Middle frontal gyrus (tissue), 1 donor: ENCODE results near the gene NFATC2.
"Not testable (repeated sequence)": the region's sequence is repeated elsewhere in the genome, so short reads cannot be mapped to it uniquely, and the experiment has no call there.

Experiments
- DNase-seq: peaks from one replicate; pipeline ENCODE4 v3.0.0-alpha.2; 2015; ENCODE audit warnings: low spot score; ENCODE audit errors: extremely low spot score

NFATC2 gene

DNA sequence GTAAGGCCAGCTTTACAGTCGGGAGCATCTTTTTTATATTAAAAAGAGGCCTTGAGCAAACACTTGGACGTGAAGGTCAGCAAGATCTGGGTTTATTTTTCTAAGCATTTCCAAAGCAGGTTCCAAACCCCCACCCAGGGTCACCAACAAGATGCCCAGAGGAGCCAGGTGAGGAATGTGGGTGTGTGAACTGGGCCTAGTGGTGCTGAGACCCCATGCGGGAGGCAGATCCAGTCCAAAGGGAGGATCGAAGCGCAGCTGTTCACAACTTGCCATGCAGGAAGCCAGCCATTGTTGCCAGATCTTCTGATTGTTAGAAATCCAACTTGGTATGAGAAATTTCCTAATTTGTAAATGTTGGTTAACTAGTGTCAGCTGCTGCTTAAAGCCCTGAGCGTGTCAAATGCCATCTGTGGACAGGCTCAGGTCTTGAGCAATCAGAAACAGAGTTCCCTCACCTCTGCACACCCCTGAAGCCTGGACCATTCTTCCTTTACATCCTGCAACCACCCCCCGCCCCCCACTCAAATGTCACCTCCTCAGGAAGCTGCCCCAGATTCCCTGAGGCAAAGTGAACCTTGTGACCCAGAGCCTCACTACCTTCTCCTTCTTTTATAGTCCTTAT is 46.5 kb downstream of the NFATC2 start:
- no peak for DNase-seq

DNA sequence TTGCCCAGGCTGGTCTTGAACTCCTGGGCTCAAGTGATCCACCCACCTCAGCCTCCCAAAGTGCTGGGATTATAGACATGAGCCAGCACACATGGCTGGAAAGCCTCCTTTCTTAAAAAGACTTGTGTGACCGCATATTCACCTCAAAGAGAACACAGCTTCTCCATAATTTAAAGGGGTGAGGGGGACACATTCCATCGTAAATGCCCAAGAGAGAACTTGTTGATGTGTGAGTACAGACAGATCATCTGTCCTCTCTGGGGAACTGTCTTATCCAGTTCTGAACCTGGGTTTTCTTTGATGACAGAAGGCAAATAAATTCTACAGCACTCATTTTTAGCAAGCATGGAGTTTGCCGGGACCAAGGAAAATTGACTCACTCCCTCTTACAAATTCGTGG is 47.2 kb downstream of the NFATC2 start:
- DNase-seq: no peak

DNA sequence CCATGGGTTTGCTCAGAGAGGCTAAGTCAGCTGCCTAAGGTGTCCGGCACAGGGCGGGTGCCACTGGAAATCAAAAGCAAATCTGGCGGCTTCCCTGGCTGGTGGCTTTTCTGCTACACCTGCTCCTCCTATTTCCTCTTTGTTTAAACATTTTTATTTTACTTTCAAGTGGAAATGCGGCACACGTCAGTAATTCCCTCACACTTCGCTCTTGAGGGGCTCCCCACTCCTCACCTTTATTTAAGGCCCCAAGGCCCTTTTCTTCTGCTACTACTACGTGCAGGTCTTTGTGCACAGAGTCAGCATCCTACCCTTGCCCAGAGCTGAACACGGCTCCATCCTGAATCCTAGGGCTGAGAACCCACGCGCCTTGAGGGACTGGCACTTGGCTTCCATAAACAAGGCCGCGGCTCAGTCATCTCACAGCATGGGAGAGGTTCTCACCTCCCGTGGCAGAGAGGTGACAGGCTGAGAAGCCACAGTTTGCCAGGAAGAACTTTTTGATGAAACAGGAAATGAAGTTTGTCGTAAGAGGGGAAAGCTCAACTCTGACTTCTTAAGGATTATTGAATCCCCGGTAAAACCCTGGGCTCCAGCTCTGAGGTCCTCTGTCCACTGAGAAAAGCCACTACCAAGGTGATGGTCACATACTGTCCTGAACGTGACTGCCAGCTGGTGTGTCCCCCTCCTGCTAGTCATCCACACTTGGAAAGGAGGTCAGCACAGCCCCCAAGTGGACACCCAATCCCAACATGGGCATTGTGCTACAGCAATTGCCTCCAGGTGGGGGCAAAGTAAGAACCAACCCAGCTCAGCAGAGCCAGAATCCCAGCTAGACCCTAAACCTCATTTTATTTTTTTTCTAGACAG is 48.0 kb downstream of the NFATC2 start:
- DNase-seq: no peak

DNA sequence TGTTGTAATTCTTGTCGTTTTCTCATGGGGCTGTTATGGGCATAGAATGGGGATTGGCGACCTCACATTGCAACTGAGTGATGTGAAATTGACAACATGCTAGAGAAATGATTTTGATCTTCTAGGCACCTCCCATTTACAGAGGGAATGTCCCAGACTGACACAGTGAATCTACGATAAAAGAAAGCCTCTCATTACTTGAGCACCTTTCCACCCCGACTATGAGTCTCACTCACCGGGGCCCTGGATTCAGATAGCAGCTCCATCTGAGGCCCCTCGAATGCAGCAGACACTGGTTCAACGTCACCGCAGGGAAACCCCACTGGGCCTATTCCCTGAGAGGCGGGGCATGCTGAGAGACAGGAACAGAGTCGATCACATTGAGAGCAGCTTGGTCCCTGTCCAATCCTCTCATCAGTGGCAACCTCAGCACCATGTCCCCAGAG is 49.1 kb downstream of the NFATC2 start:
- DNase-seq: no peak

DNA sequence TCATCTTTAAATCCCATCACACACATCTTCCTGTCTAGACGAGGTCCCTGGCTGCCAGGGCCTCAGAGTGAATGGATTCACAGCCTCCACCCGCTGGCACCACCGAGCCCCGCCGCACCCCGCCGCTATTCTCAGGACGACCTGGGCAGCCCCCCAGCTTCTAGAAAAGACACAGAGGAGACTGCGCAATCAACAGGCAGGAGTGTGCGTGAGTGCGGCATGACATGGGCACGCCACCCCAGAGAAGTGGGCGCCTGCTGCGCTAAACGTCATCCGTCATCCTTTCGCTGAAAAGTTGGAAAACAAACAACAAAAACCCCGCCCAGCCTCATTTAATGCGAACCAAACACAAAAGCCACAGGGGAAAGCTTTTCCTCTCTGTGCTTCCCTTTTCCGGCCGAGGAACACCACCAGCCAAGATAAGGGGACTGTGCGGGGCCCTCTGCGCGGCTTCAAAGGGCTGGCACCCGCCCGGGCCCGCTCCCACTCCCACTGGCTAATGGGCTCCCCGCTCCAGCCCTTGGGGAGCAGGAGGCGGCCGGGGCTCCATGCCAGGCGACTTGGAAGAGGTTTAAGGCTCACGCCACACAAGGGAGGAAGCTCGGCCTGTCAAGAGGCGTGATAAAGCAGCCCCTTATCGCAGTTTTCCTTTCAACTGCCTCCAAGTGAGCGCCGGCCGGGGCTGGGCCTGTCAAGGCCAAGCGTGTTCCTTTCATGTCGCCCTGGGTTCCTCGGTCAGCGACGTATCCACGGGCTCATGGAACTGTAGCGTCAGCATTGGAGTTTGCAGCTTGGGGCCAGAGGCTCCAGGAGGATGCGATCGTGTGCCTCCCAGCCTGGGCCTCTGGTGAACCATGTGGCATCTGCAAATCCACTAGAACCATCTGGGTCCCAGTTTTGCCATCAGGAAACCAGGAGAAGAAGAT is 50.1 kb downstream of the NFATC2 start:
- DNase-seq: no peak

DNA sequence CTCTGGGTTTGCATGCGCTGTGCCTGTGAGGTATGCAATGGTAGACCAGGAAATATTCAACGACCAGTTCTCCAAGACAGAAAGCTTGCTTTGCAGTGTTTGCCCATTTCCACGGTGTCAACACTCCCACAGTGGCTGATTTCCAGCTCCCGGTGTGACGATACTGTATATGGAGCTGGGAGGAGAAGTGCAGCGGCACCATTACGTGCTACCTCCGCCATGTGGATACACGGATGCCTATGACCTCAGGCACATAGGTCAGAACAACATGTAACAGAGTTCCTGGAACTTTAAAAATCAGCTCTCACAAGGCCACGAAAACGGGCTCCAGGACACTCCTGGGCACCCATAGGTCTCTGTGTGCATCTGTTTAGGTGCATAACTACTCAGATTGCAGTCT is 51.1 kb downstream of the NFATC2 start:
- DNase-seq: no peak

DNA sequence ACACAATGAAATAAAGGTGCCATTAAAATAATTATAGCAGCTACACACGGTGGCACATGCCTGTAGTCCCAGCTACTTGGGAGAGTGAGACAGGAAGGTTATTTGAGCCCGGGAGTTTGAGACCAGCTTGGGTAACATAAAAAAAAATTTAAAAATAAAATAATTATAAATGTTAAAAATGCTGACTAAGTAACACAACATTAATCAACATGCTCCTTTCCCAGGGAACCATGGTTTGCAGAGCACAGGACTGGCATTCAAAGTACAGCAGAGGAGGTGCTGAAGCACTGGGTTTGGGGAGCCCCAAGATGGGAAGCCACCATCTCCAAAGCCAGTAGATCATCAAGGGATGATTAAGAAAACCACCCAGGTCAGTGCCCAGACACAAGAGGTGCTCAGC is 51.9 kb downstream of the NFATC2 start:
- no peak for DNase-seq

DNA sequence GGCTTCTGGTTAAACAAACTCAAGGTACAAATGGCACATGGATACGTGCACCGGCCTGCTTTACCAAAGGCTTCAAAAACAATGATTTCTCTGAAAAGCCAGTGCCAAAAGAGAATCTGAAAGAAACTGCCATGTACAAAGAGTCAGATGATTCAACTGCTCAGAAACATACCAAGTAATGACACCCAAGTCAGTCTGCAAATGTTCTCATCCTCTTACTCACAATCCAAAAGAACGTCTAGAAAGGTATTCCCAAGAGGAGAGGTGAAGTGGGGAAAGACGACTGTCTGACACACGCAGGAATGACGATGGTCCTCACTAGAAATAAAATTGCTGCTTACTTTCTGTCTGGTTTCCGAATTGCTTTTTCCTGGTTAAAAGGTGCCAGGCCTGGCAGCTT is 52.9 kb downstream of the NFATC2 start:
- DNase-seq: no peak

DNA sequence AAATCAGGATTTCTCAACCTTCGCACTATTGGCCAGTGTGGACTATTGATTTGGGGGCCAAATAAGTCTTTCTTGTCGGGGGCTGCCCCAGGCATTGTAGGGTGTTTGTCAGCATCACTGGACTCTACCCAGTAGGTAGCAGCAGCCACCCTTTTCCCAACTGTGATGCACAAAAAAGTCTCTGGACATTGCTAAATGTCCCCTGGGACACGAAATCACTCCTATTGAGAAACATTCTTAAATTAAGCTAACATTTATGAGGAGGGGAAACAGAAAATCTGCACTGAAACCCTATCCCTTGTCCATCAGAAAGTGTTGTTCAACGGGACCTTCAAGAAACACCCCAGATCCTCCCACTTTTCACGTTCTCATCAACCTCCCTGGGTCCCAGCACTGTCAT is 54.2 kb downstream of the NFATC2 start:
- DNase-seq: no peak

DNA sequence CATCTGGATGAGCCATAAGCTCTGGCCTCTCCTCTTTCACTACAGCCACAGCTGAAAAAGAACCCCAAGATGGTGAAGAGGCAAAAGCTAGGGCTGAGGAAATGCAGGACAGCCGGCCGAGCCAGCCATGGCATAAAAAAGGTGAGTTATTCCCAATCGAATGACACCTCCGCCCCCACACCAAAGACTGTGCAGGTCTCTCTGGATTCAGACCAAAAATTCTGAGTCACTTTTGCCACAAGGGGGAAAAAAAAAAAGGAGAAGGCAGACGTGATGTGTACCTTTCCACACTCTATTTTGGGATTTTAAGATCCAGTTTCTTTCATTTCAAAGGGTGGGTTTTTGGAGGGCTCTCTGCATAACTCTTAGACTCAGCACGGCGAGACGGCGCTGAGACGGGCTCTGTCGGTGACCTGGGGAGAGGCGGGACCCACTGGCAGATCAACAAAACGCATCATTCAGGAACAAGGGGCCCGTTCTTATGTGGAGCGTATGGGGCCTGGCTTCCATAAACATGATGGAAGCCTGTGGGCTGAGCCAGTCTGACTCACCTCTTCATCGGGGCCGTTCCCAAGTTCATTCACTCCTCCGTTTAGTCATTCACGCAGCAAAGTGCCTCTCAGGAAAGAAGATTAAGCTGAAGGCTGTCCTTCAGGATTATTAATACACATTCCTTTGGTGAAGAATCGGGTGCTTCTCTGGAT is 54.8 kb downstream of the NFATC2 start:
- DNase-seq: no peak

DNA sequence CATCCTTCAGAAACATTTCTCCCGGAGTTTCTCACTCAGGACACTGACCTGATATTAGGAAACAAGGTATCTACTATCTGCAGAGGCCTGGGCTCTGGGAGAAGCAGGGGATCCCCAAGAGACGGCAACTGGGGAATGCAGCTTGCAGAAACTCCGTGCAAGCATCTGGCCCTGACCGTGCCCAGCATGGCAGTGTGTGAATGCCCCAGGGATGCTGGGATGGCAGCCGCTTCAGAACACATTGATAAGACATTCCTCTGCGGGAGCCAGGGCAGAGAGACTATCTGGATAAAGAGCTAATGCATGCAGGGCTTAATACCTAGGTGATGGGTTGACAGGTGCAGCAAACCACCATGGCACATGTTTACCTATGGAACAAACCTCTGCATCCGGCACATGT is 55.4 kb downstream of the NFATC2 start:
- no peak for DNase-seq

DNA sequence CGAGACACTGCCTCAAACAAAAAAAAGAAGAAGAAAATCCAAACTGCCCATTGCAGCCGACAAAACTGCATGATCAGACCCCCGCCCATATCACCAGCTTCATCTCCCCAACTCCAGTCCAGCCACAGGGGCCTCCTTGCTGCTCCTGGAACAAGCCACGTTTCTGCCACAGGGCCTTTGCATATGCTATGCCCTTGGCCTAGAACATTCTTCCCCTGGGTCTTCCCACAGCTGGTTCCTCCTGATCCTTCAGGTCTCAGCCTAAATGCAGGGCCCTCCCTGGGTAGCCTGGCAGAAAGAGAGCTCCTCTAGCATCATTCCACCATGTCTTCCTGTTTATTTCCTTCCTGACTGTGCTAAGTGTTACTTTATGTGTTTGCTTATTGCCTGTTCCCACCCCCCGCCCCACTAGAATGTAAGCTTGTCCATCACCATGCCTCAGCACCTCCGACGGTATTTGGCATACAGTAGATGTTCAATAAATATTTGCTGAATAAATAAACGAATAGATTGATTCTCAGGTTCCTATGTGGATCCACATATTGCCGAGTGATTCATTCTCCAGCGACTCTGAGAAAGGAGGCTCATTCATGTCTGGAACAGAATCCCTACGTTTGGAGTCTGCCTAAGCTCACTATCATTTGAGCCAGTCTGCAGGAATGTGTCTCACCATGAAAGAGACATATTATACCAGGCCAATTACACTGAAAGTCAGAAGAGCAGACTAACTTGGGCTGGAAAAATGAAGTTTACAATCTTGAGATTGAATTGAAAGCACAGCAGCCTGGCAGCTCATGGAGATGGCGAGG is 56.1 kb downstream of the NFATC2 start:
- no peak for DNase-seq

DNA sequence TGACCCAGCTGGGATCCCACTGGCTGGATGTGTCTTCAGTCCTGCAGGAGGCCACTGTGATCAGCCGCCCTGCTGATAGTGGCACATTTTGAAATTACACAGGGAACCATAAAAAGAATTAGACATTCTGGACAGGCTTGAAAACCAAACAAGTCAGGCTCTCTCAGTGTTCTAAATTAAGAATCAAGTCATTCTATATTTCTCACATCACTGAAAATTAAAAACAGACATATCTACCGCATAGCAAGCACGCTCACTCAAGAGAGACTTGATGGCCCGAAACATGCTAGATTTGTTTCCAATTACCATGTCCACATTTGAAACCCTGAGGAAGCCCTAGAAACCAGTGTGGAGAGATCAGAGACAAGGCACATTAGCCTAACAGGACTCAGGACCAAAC is 57.7 kb downstream of the NFATC2 start:
- DNase-seq: no peak

DNA sequence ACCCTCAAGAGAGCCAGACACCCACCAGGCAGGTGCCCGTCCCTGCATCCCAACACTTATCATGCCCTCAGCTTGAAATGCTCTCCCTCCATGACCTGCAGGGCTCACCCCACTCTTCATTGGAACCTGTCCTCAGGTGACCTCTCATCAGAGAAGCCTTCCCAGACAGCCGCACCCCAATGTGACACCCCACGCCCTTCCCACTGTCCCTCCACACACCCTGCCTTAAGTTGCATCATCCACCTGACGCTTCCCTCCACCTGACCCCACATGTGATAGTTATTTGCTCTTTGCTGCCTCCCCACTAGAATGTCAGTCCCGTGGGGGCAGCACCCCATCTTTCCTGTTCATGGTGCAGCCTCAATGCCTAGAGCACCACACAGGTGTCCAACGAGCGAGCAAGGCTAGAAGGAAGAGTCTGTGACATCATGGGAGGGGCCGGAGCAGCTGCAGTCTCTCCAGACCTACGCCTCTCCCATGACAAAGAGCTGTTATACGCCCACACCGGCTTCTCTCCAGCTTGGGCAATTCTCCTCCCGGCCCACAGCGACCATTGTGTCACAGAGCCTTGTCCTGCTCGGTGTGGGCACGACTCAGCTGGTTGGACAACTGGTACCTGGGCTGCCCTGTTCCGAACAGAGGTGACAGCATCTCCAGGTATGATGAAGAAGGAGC is 58.2 kb downstream of the NFATC2 start:
- DNase-seq: no peak

DNA sequence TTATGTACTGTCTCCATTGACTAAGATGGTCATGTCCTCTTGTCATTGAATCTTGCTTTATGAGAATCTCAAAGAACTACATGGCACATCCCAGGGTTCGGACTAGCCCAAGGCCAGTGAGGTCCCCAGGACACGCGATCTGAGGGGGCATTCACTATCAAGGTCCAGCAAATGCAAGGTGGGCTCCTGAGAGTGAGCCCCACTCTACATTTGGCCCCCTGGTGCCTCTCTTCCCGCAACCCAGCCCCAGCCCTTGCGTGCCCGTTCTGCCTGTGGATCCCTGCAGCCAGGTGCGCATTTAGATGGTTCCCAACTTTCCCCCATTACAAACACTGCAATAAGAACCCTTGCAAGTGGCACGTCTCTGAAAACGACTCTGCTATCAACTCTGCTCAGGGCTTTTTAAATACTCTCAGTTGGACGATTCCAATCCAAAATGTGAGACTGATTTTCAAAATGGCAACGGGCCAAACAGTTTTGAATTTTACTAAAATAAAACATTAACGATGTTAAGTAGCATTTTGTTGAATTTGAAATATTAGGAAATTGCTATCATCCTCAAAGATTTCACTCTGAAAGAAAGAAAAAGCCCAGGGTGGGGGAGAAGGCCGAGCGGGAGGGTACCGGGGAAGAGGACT is 59.6 kb downstream of the NFATC2 start:
- no peak for DNase-seq

DNA sequence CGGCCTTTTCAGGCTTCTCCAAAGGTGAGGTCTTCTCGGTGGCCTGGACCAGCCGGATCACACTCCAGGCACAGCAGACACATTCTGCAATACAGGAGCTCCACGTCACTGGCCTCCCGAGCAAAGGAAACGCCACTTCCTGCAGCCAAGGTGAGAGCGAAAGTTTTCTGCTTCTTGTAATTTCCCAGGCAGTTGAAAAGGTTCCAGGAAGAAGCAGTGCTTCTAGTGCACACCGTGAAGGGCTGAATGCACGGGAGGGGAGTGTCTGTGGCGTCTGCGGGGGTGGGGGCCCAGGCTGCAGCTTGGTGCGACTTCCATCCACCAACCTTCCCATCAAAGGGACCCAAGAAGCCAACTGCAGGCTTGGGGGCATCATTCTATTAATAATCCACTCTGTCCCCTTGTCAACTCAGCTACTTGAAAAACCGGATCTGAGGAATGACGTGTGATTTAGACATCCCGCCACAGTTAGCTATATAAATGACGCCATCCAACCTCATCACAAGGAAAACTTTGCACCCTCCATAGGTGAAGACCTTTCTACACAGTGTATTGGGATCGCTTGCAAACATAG is 61.1 kb downstream of the NFATC2 start:
- no peak for DNase-seq

DNA sequence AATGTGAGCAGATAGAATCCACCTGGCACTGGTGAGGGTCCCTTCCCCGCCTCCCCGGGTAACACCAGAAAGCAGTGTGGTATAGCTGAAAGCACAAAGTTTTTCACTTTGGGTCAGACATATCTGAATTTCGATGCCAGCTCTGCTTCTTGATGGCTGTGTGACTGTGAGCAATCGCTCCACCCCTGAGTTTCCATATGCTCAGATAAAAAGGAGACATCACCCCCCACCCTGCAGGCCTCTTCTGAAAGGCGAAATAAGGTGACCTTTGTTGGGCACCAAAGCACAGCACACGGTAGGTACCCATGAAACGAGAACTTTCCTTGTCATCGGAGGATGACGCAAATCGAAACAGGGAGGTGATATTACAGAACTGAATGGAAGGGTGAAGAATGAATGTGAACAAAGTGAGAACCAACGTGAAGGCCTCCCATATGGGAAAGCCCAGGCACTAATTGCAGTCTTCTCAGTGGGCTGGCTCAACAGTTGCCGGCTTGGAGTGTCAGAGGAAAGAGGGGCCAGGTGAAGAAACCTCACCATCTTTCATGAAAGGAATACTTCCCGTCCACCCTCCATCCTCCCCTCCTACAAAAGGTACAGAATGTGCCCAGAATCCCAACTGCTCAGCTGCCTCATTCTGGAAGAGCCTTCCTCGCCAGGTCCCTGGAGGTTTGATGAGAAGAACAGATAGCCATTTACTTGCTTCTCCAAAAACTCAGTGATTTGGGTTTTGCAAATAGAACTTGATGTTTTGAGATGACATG is 61.8 kb downstream of the NFATC2 start:
- DNase-seq: no peak

DNA sequence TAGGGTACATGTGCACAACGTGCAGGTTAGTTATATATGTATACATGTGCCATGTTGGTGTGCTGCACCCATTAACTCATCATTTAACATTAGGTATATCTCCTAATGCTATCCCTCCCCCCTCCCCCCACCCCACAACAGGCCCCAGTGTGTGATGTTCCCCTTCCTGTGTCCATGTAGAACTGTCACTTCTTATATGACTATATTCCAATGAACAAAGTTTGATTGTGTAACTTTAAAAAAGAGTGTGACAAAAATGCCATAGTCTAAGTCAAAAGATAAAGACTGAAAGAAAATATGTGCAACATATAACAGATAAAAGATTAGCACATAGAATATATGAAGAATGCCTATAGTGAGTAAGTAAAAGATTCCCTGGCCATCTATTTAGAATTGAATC is 66.4 kb downstream of the NFATC2 start:
- not testable (repeated sequence) for DNase-seq
